Measurements from ENCODE around the gene ARL3. TPM values are rescaled to one million over a fixed set of nuclear protein-coding genes. Genes with fewer than 3 reads are reported as not detected.
A peak's percentile ranks its signal among the peaks of the same experiment; 100 is the strongest.

The ARL3 gene
- total RNA-seq, 2 donors from 2014 or later, result 1.8 to 4.0 TPM

DNA sequence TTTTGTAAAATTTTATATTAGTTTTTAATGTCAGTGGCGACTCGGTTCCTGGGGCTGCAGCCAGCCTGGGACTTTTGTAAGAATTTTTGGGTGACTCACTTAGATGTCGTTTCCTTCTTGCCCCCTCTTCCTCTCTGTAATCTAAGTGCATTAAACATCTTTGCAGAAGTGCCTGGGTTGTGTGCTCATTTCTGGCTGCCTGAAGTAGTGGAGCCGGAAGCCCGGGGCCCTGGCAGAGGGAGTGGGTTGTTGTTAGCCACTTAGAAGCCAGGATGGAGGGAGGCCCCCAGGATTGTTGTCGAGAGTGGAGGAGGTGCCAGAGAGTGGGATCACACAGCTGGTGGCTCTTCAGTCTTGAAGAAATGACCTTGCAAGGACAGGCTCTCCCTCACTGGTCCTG lies 80.9 kb downstream of the ARL3 start:
- no peak for ATAC-seq
- peaks cover 24% of the 10 kb centered on the region for H3K4me1 ChIP-seq
- TF ChIP-seq, protein P1, sequence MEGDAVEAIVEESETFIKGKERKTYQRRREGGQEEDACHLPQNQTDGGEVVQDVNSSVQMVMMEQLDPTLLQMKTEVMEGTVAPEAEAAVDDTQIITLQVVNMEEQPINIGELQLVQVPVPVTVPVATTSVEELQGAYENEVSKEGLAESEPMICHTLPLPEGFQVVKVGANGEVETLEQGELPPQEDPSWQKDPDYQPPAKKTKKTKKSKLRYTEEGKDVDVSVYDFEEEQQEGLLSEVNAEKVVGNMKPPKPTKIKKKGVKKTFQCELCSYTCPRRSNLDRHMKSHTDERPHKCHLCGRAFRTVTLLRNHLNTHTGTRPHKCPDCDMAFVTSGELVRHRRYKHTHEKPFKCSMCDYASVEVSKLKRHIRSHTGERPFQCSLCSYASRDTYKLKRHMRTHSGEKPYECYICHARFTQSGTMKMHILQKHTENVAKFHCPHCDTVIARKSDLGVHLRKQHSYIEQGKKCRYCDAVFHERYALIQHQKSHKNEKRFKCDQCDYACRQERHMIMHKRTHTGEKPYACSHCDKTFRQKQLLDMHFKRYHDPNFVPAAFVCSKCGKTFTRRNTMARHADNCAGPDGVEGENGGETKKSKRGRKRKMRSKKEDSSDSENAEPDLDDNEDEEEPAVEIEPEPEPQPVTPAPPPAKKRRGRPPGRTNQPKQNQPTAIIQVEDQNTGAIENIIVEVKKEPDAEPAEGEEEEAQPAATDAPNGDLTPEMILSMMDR (IDR thresholded peaks at IDR 0.05), result no peak
- TF ChIP-seq POLR2A (IDR thresholded peaks at IDR 0.05), result no peak
- no peak overlapping the region for H3K4me3 ChIP-seq
- H3K36me3 ChIP-seq (replicated peaks in 1 of 2; ENCODE audit: insufficient read depth in 1 of 2, low read depth in 2 of 2), result no peaks in the 10 kb centered on the region
- intact Hi-C loops (cut with DNase I), result no loop called here
- H3K27ac ChIP-seq, result peak overlapping the region in 2 of 4 donors; percentile 29 to 49
- 66 to 68% methylated on average over 6 of the region's 6 CpGs for WGBS, 2 donors
- no peak for DNase-seq
- no peaks in the 10 kb centered on the region for H3K27me3 ChIP-seq
- H3K9me3 ChIP-seq, result no peaks in the 10 kb centered on the region

DNA sequence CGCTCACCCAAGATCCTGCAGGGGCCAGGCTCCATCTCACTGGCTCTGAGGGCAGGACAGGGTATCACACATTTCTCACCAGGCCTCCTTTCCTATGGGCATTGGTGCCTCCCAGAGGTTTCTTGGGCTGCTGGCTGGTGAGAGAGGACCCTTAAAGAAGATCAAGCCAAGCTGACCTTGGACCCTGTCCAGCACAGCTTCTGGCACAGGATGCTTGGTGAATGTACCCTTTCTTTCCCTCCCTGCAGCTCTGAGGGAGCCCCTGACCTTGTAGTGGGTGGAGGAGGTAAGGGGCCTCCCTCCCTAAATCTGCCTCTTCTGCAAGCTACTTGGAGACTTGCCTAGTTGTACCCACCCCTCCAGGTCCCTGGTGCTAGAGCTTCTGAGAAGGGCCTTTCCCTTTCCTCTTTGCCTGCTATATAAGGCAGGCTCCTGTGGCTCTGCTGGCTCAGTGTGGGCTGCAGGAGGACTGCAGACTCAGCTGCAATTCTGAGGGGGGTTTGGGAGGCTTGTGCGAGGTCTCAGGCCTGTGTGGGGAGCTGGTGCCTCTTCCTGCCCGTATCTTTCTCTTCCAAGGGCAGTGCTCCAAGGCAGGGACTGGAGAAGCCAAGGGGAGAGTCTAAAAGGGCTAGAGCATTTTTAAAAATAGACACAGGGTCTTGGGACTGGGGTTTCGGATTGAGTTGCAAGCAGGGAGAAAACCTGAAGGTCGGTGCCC lies 81.6 kb downstream of the ARL3 start:
- Histone ChIP-seq H3K4me3 (no peak overlapping the region), H3K27ac (peak overlapping the region in 2 of 4 donors; percentile 43 to 49), H3K9me3 (no peaks in the 10 kb centered on the region), H3K4me1 (peaks cover 31% of the 10 kb centered on the region), H3K36me3 (replicated peaks in 1 of 2; ENCODE audit: insufficient read depth in 1 of 2, low read depth in 2 of 2) (no peaks in the 10 kb centered on the region), H3K27me3 (no peaks in the 10 kb centered on the region)
- DNase-seq (no peak), ATAC-seq (no peak)
- intact Hi-C loops (cut with DNase I), result no loop called here
- TF ChIP-seq, protein P1 (IDR thresholded peaks at IDR 0.05), result no peak
- whole genome bisulfite sequencing, 2 donors, result 32 to 40% methylated on average over 4 to 5 of the region's 5 CpGs

DNA sequence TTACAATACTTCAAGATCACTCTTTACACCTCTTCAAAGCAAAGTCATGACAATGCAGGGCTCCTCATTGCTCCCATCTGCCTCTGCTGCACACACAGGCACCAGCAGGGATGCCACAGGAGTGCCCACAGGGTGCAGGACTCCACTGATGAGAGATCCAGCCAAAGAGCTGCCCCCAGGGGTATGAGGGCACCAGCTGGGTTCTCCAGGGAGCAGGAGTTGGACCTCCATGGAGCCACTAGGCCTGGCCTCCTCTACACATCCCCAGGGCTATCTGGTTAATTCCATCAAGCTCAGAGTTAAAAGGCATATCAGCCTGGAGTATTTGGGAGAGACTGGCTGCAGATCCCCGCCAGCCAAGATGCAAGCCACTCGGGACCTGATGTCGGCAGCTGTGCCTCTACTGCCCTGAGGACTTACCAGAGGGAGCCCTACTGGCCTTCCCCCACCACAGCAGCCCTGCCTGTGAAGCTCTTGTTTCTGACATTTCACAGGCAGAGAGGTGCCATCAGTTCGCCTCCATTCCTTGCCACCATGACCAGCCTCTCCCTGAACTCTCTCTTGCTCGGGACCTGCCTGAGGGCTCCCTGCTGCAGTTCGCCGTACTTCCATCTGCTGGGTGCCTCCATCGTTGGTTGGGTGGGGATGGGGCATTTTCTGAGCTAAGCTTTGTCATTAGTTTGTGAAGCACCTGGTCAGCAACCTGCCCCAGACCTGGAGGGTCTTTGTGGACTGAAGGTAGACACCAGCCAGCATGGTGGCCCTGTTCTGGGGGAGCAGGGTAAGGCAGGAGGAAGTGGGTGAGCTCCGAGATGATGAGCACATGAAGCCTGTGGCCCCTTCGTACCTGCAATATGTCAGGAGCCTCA lies 82.4 kb downstream of the ARL3 start:
- DNase-seq (no peak), ATAC-seq (no peak)
- Histone ChIP-seq H3K27me3 (no peaks in the 10 kb centered on the region), H3K27ac (no peak overlapping the region), H3K4me1 (peaks cover 38% of the 10 kb centered on the region), H3K4me3 (no peak overlapping the region), H3K36me3 (replicated peaks in 1 of 2; ENCODE audit: insufficient read depth in 1 of 2, low read depth in 2 of 2) (no peaks in the 10 kb centered on the region), H3K9me3 (no peaks in the 10 kb centered on the region)
- intact Hi-C loops (cut with DNase I), result no loop called here
- TF ChIP-seq, protein P1 (IDR thresholded peaks at IDR 0.05), result no peak
- TF ChIP-seq POLR2A (IDR thresholded peaks at IDR 0.05), result no peak
- 80 to 90% methylated on average over 8 to 10 of the region's 10 CpGs for WGBS, 2 donors

DNA sequence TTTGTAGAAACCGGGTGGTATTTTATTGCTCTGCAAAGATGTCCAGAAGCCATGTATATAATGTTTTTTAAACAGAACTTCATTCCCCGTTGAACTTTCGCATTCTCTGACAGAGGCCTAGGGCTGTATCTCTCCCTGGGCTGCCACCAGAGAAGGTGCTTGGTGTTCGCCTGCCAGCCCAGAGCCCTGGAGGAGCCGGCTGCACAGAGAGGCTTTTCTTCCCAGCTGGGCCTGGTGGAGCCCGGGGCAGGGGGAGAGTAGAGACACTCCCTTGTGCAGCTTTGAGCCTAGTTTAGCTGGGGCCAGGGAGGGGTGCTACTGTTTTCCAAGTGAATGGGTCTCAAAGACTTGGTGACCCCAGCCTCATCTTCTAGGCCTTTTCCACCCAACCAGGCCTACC lies 83.5 kb downstream of the ARL3 start:
- Histone ChIP-seq H3K9me3 (no peaks in the 10 kb centered on the region), H3K4me3 (no peak overlapping the region), H3K36me3 (replicated peaks in 1 of 2; ENCODE audit: insufficient read depth in 1 of 2, low read depth in 2 of 2) (no peaks in the 10 kb centered on the region), H3K4me1 (peaks cover 49% of the 10 kb centered on the region), H3K27me3 (no peaks in the 10 kb centered on the region), H3K27ac (no peak overlapping the region)
- DNase-seq, result no peak
- TF ChIP-seq, protein P1 (IDR thresholded peaks at IDR 0.05), result no peak
- TF ChIP-seq POLR2A (IDR thresholded peaks at IDR 0.05), result no peak
- 86 to 87% methylated on average over 5 to 6 of the region's 6 CpGs for WGBS, 2 donors
- intact Hi-C loops (cut with DNase I), result no loop called here
- no peak for ATAC-seq

Measured in body of pancreas (tissue), 4 donors.